GM18508 (cell line): ENCODE measurements around the gene SLC29A3.

ENCODE experiments used
- ATAC-seq: cut with Tn5 transposase; IDR thresholded peaks from one replicate; pipeline ENCODE4 v1.9.1; 2021; ENCODE audit warnings: moderate number of reproducible peaks; ENCODE audit not compliant: insufficient read depth, unreplicated experiment

The SLC29A3 gene

DNA sequence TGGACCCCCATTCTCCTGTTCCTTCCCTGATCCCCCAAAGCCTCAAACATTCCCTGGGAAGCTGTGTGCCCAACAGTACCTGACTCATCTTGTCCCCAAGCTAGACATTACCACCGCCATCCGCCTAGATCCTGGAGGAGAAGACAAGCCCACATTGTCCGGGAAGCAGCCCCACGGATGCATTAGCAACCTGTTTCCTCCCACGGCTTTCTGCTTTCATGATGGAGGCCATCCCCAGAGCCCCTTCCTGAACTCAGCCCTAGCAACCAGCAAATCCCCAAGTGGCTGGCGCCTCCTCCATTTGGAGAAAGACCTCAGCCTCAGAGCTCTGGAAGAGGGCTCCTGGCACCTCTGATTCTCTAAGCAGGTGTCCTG, 2.3 kb upstream of the SLC29A3 start:
- ATAC-seq = no peak

DNA sequence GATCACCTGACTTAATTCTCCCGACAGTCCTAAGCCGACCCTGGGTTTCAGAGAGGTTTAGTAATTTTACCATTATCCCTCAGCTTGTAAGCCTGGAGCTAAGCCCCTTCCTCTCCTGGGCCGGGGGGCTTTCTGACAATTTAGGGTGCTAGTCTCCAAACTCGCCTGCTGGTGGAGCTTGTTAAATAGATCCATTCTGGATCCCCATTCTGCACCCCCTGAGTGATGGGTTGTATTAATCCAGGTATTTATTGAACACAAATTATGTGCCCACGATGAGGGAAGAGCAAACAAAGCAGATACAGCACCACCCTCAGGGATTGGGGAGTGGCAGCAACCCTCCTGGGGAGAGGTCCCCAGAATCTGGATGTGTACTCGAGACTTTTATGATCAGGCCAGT, 1.3 kb upstream of the SLC29A3 start:
- ATAC-seq = no peak

DNA sequence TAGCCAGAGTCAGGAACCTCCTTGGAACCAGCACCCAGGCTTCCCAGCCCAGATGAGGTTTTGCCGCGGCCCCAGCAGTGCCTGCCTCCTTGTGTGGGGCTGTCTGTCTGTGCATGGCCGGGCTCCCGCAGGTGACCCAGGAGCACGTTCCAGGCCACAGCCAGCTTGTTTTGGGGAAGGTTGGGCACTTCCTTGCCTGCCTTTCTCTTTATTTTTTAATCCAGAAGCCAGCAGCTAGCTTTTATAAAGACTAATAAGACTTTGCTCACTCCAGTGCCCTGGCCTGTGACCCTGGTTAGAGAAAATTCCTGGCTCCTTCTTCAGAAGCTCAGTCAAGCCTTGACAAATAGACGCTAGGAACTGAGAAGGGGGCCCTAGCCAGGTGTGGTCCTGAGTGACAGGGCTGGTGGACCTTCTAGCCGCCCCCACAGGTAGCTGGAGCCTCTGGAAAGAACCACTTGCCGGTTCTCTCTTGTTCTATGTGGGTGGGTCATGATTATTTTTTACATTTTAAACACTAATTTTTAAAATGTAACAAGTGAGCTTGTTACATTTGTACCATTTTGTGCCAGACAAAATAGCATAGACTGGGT, 837 bp downstream of the SLC29A3 start:
- no peak for ATAC-seq

DNA sequence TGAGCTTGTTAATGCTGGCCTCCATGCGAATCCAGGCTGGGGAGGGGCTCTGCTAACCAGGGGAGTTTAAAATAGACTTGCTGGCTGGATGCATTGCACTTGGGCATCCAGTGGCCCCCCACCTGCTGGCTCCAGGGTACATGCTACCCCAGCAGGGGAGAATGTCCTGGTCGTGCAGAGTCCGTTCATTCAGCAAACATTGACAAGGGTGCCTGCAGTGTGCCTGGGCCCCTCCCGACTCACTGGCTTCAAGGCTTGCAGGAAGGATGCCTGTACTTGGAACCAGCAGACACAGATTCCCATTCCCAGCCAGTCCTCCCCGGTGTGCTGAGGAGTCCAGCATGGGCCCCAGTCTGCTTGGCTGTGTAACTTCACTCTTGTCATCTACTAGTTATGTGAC, 1.5 kb downstream of the SLC29A3 start:
- ATAC-seq = no peak

DNA sequence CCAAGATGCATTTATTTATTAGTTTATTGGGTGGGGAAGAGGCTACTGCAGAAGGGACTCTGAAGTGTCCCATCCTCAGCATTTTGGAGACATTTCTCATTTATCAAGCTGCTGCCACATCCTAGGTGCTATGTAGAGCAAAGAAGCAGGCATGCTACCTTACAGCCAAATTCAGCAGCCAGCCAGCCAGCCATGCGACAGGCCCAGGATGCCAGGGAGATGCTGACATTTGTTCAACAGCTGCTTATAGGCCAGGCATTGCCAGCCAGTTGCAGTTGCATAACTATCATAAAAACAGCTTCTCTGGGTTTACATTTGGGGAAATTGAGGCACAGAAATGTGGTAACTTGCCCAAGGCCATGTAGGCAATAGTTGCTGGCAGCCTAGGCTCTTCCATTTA, 2.3 kb downstream of the SLC29A3 start:
- no peak for ATAC-seq

DNA sequence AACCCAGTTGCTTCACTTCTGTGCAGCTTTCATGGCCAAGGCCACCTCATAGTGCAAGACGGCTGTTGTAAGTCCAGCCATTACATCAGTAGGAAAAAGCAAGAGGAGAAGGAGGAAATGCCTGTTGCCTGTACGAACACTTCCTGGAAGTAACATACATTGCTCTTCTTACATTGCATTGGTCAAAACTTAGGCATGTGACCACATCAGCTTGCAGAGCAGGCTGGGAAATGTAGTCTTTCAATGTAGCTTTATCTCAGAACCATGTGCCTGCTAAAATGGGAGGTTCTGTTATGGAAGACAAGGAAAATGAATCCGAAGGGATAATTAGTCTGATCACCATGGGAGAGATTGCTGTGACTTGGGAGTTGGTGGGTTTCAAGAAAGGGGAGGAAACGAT, 4.3 kb downstream of the SLC29A3 start:
- ATAC-seq = no peak

DNA sequence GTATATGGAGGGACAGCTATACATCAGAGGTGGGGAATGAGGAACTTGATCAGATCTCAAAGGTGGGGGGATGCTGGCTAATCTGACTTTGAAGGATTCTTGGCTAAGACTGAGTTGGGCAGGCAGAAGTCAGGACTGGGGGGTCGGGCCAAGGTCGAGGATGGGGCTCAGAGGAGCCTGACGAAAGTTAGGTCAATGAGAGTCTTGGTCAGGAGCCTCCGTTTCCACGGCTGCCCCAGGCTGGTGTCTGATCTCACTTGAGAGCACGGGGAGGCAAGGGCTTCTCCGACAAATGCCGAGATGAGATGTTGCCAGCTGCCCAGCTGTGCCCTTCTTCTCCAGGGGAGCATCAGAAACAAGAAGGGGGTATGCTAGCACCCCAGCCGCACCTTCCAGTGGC, 5.7 kb downstream of the SLC29A3 start:
- no peak for ATAC-seq

DNA sequence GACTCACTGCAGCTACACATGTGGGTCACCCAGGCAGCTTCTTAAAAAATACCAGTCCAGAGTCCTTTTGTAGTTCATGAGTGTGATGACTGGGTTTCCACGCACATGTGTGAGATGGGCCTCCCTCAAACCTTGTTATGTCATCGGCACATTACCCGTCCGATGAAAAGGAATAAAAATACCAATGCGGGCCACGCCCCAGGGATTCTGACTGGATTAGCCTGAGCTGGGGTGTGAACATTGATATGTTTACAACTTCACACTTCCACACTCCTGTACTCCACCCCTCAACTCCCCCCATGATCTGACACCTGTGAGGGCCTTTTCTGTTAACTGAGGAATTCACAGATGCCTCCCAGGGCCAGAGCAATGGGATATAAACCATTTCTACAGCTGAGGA, 6.2 kb downstream of the SLC29A3 start:
- no peak for ATAC-seq

DNA sequence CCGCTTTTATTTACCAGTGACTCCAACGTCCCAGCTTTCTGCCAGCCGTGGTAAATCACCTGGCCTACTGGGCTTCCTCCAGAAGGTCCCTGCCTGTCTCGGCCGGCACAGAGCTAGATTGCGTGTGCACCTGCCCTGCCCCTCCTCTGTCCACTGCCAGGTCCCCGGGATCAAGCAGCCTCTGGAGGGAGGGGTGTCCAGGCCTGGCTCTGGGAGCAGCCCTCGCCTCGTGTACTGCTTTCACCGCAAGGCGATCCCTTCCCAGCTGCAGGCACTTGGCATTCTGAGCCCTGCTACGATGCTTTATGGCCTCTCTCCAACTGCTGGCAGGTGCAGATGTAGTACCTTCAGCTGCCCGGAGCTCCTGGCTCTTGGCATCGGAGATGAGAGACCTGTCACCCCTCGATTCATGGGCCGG, 7.4 kb downstream of the SLC29A3 start:
- ATAC-seq = no peak

DNA sequence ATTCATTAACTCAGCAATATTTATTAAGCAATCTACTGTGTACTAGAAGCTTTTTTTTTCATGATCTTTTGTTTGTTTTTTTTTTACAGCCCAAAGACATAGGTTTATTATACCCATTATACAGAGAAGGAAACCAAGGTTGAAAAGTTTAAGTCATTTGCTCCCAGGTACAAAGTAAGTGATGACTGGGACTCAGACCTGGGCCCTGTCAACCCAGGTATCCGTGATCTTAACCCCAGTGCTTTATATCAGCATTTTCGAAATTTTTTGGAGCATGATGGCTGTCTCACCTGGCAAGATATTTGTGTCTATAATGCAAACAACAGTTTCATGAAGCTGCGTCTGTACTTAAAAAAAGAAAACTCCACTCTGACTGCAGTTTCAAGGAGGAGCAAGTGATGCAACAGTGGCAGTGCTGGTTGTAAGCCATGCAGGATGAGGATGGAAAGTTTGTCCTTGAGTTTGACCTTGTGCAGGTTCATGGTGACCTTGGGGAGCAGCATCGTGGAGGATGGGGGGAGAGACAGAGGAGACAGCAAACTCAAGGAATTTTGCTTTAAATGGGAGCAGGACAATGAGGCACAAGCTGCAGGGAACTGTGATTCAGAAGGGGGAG, 11.8 kb downstream of the SLC29A3 start:
- no peak for ATAC-seq

DNA sequence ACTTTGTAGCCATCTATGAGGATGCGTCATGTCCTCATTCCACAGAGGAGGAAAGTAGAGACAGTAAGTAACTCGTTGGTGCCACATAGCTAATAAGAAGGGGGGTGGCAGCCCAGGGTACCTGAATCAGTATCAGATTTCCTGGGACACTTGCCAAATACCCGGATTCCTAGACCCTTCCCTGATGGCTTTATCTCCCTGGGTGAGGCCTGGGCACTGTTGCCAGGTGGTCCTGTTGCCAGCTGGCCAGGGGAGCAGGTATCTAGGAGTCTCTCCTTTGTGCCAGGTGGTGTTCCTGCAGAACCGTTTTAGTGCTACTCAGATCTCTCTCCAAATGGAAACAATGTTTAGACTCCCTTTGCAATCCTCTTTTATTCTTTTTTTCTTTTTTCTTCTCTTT, 12.7 kb downstream of the SLC29A3 start:
- no peak for ATAC-seq

DNA sequence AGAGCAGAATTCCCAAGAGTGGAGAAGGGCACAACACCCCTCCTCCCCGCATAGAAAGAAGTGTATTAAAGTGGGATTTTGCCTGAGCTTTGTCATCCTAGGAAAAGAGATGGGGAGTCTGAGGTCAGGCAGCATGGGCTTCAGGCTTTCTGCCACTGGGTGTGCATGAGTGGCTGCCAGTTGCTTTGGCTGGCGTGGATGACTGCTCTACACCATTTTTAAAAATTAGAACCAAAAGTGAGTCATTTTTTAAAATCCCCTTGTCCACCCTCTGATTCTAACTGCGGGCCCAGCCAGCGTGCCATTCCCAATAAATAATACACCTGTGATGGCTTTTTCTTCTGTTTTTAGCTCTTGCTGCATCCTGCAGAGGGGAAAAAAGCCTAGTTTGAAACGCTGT, 13.4 kb downstream of the SLC29A3 start:
- no peak for ATAC-seq

DNA sequence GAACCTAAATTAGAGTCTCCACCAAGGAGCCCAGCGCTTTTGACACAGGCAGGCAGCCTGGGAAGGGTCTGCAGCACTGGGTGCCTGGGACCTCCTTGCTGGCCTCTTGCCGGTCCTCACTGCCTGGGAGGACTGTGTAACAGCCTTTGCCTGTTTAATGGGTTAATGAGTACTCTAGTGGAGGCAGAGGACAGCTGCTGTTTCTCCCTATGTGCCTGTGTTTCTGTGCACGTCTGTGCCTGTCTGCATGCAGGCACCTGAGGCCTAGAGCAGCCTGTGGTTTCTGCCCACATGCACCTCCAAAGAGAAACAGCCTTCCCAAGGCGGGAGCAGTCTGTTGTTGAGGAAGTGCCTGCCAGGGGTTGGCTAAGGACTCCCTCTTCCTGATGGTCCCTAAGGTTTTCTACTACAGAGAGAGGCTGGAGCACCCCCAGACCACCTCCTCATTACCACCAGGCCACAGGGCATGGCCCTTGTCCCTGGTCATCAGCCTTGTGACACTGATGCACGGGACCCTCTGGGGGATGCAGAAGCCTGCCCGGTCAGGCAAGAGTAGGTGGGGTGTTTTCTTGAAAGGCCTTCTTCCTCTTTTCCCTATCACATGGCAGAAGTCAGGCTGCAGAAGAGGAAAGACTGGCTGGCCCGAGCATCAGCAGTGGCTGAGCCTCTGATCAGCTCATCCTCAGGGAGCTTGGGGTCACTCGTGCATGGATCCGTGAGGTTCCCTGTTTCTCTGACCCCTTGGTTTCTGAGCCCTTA, 14.2 kb downstream of the SLC29A3 start:
- ATAC-seq = no peak

DNA sequence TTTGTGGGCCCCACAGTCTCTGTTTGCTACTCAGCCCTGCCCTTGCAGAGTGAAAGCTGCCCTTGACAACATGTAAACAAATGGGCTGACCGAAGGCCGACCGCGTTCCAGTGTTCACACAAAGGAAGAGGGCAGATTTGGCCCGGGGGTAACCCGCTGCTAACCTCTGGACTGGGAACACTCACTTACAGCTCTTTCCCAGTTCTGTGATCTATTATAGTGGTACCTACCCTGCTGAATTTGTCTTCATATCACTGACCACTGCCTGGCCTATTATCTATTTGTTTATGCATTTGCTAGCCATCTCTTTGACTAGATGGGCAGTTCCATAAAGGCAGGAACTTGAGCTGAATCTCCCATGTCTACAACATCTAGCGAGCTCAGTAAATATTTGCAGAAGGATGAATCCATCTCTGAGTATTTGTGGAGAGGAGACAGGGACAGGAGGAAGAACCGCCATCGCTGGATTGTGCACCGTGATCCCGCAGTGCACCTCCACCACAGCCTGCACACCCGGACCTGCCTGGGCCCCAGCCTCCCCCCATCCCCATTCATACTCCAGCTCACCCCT, 15.2 kb downstream of the SLC29A3 start:
- ATAC-seq = no peak

DNA sequence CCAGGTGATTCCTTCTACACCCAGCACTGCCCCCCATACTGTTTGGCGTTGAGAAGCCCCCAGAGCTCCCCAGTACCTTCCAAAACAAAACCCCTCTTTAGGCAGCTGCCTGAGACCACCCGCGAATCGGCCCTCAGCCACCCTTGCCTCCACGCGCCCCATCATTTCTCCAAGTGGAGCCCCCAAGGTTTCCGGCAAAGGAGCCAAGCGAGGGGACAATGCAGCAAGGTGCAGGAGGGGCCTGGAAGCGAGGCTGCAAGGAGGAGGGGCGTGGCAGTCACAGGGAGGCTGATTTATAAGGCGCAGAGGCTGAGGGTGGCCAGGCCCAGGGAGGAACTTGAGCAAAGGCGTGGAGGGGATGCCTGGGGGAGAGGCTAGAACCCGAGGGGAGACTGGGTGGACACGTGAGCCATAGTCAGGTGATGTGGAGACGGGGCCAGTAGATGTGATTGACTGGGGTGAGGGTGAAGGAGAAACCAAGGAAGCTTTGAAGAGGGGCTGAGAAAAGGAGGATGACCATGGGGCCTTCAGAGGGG, 16.2 kb downstream of the SLC29A3 start:
- ATAC-seq = no peak

DNA sequence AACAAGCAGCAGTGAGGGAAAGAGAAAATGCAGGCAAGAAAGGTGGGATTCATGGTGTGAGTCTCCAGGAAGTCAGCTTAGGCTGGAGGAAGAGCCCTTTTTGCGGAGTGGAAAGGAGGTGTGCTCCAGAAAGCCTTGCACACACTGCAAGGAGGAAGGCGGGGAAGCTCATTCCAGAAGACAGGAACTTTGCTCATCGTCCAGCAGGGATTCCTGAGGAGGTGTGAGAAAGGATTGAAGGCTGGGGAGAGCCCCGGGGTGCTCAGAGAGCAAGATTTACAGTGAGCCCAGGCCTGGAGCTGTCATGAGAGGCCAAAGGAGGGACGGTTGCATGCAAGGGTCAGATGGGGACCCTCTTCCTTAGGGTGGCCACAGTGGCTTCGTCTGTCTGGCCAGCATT, 17.6 kb downstream of the SLC29A3 start:
- no peak for ATAC-seq

DNA sequence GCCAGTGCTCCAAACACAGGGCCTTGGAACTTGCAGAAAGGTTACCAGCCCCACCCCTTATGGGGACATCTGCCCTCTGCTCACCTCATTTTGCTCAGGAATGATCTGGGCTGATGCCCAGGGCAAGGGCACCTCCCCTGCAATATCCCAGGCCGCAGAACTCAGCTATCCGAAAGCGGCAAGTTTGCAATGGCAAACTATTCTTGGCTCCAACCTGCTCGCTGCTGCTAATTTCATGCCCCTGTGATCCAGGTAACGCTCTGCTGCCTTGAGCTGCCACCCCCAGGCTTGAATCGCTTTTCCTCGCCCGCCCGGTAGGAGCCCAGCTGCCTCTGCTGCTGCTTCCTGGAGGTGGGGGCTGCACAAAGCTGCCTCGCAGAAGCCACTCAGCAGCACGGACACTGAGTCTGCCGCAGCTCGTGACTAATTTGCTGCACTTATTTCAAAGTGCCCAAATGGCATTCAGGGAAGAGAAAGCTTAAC, 18.2 kb downstream of the SLC29A3 start:
- ATAC-seq = no peak

DNA sequence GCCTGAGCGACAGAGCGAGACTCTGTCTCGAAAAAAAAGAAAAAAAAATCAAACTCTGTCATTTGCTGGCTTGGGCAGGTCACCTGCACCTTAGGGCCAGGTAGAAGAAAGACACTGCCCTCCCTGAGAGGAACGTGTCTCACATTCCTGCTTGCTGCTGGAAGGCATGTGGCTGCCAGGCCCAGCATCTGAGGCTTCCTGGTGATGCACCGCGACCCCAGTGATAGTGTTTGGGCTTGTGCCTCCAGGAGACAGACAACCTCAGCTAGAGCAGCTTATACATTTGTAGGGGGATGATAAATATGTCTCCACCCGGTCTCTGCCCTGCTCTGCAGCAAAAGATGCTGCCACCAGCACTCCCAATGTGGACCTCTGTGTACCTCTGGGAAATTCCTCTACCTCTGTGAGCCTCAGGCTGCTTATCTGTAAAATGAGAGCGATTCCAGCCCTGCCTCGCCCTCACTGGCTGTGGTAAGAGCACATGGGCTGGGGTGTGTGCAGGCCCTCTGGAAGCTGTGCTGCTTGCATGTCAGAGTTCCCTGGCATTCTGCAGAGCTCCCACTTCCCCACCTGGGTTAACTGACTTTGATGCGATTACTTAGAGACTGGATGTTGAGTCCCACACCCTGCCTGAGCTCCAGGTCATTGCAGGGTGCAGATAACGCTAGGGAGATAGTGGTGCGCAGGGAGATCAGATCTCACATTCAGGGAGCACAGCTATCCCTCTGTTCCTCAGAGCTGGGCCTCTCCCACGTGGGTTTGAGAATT, 19.9 kb downstream of the SLC29A3 start:
- ATAC-seq = no peak

DNA sequence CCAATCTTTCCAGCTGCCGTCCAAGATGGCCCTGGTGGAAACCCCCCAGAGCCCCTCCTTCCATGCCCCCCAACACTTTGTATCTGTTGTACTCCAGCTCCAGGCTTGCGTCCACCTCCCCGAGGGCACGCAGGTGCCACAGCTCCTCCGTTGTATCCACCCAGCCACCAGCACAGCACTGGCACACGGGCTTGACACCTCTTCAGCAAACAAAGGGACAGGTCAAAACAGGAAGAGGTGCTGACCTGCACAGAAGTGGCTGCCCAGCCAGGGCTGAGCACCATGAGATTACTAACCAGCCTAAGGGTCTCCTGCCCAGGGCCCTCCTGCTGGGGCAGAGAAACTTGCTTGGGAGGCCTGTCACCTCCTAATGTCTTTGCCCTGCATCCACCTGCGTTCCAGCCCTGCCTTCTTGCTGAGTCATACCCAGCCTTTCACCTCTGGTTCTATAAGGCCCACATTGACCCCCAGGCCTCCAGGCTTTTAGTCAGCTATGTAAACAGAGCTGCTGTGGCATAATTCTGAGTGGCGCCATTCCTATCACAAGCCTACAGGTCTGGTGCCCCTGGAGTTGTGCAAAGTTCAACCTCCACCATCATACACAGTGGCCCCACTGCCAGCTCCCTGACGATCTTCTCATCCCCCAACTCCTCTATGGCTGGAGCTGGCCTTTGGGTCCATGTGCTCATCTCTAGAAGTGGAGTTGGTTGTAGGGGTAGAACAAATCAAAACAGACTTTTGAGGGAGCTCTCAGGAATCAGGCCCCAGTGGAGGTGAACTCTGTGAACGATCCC, 20.9 kb downstream of the SLC29A3 start:
- no peak for ATAC-seq
